Coronary artery (tissue), 2 donors: Measurements from ENCODE around the gene ATG4A.

Experiments
- DNase-seq: peaks from one replicate; pipeline ENCODE4 v3.0.0-alpha.2; 2017; ENCODE audit warnings: low spot score
- H3K27ac ChIP-seq, 2 donors: fragments of 200-600 bp; sonication (generic); one replicate each; pipeline ENCODE4 v1.5.1; 2016 to 2019
- H3K4me3 ChIP-seq: fragments of 200-600 bp; sonication (generic); 2 replicates; pipeline ENCODE4 v1.5.1; 2016; ENCODE audit warnings: mild to moderate bottlenecking, moderate library complexity
- CTCF ChIP-seq: fragments of 200-600 bp; sonication (generic); IDR thresholded peaks from one replicate; pipeline ENCODE4 v1.5.1; 2019; ENCODE audit warnings: antibody characterized with exemption

The ATG4A gene

GRCh38 chrX:108064001-108064400 lies 27.6 kb upstream of the ATG4A start:
- no peak overlapping the region for H3K27ac ChIP-seq
- TF ChIP-seq CTCF: no peak
- H3K4me3 ChIP-seq: no peak overlapping the region
- no peak for DNase-seq

GRCh38 chrX:108064613-108065012 lies 27.0 kb upstream of the ATG4A start:
- TF ChIP-seq CTCF: no peak
- H3K4me3 ChIP-seq: no peak overlapping the region
- H3K27ac ChIP-seq: no peak overlapping the region
- DNase-seq: no peak

GRCh38 chrX:108068121-108068520 lies 23.5 kb upstream of the ATG4A start:
- no peak overlapping the region for H3K27ac ChIP-seq

GRCh38 chrX:108070891-108071290 lies 20.7 kb upstream of the ATG4A start:
- DNase-seq: no peak
- TF ChIP-seq CTCF: no peak
- H3K27ac ChIP-seq: no peak overlapping the region
- H3K4me3 ChIP-seq: no peak overlapping the region

More at GRCh38 chrX:108068121-108068520, 23.5 kb upstream of the ATG4A start:
- no peak for TF ChIP-seq CTCF
- no peak for DNase-seq
- no peak overlapping the region for H3K4me3 ChIP-seq

GRCh38 chrX:108071578-108071977 lies 20.0 kb upstream of the ATG4A start:
- no peak for TF ChIP-seq CTCF
- H3K4me3 ChIP-seq: no peak overlapping the region
- DNase-seq: no peak
- H3K27ac ChIP-seq: no peak overlapping the region

- Histone ChIP-seq H3K4me3 (no peak overlapping the region), H3K27ac (no peak overlapping the region)
- no peak for TF ChIP-seq CTCF
- DNase-seq: no peak
Measured at GRCh38 chrX:108072746-108073145, 18.8 kb upstream of the ATG4A start.

GRCh38 chrX:108081110-108081509 lies 10.5 kb upstream of the ATG4A start:
- DNase-seq: no peak
- TF ChIP-seq CTCF: no peak
- Histone ChIP-seq H3K27ac (no peak overlapping the region), H3K4me3 (no peak overlapping the region)
